ENCODE results near the gene RBP3. TPM values are rescaled to one million over a fixed set of nuclear protein-coding genes. Genes with fewer than 3 reads are reported as not detected.

The RBP3 gene
- total RNA-seq, 1 experiment from 2014 or later: not detected

- no peaks in the 10 kb centered on the region for H3K79me2 ChIP-seq (ENCODE audit: insufficient read depth, low read length)
- H3K56ac ChIP-seq (ENCODE audit: insufficient read length, low read depth, low read length): no peak overlapping the region
- no peaks in the 10 kb centered on the region for H3K9me3 ChIP-seq (ENCODE audit: control insufficient read depth, low read depth, low read length)
- no peaks in the 10 kb centered on the region for H3K27me3 ChIP-seq (ENCODE audit: insufficient read depth, low read length)
- H2BK5ac ChIP-seq (ENCODE audit: insufficient read length, low read length): no peak overlapping the region
- no peak overlapping the region for H4K5ac ChIP-seq (ENCODE audit: insufficient read length, low read depth, low read length)
- no peak overlapping the region for H2AFZ ChIP-seq (ENCODE audit: low read length)
- no peak overlapping the region for H2AK5ac ChIP-seq (ENCODE audit: insufficient read length, low read length)
- no CpG with 5 or more reads among the region's 14 CpGs for whole genome bisulfite sequencing (ENCODE audit: extremely low coverage, insufficient read length, low lambda C conversion rate)
- no peaks in the 10 kb centered on the region for H3K23me2 ChIP-seq (ENCODE audit: insufficient read length, low read depth, low read length, poor library complexity, severe bottlenecking)
- no peak overlapping the region for H3K9ac ChIP-seq (ENCODE audit: extremely low read depth, insufficient read length, low read length)
- no peak overlapping the region for H2BK120ac ChIP-seq (ENCODE audit: low read depth, low read length, poor library complexity, severe bottlenecking)
- H3K4me1 ChIP-seq (ENCODE audit: insufficient read depth, low read length): no peaks in the 10 kb centered on the region
- no peaks in the 10 kb centered on the region for H3K36me3 Mint-ChIP-seq (ENCODE audit: insufficient read depth in 1 of 3, low read depth in 3 of 3)
- no peak overlapping the region for H2BK12ac ChIP-seq (ENCODE audit: insufficient read length, low read depth, low read length)
- H3K4me2 ChIP-seq (ENCODE audit: insufficient read depth, insufficient read length, low read length): no peak overlapping the region
- H3K23ac ChIP-seq (ENCODE audit: insufficient read length, low read depth, low read length): no peak overlapping the region
- no peak for TF ChIP-seq CTCF (conservative IDR thresholded peaks at IDR 0.05)
- H3K14ac ChIP-seq (ENCODE audit: insufficient read depth, low read length): no peak overlapping the region
- H3K9me3 Mint-ChIP-seq: no peaks in the 10 kb centered on the region; a peak in 1 of 5 replicates
- H3T11ph ChIP-seq (ENCODE audit: low read length): no peak overlapping the region
- H3K4me3 Mint-ChIP-seq: no peak overlapping the region
- no peaks in the 10 kb centered on the region for H3K27me3 Mint-ChIP-seq (ENCODE audit: low read depth)
- peaks cover 17 to 22% of the 10 kb centered on the region in 2 experiments for H3K4me1 Mint-ChIP-seq
- H3K27ac Mint-ChIP-seq: no peak overlapping the region
- H2BK15ac ChIP-seq (ENCODE audit: low read depth, low read length): no peak overlapping the region
- H3K4ac ChIP-seq (ENCODE audit: low read depth, low read length): no peak overlapping the region
- H4K91ac ChIP-seq (ENCODE audit: insufficient read length, low read depth, low read length): no peak overlapping the region
- no peak overlapping the region for H3K18ac ChIP-seq (ENCODE audit: insufficient read length, low read depth, low read length)
- no peaks in the 10 kb centered on the region for H3K79me1 ChIP-seq (ENCODE audit: insufficient read depth, low read depth, low read length, poor library complexity, severe bottlenecking)
- no peak overlapping the region for H3K27ac ChIP-seq (ENCODE audit: insufficient read length, low read depth, low read length)
- no peak overlapping the region for H2BK20ac ChIP-seq (ENCODE audit: low read depth, low read length, poor library complexity, severe bottlenecking)
- no peak for DNase-seq
- no peaks in the 10 kb centered on the region for H4K20me1 ChIP-seq (ENCODE audit: control insufficient read depth, insufficient read depth, insufficient read length)
- no peak overlapping the region for H4K8ac ChIP-seq (replicated peaks; ENCODE audit: insufficient read length, low read depth, low read length)
These were observed 12.4 kb downstream of the RBP3 start for GRCh38 chr10:47360419-47361040.
